ENCODE measurements around the gene DPF3.

DPF3 gene

GRCh38 chr14:72577521-72577920 is 316.4 kb downstream of the DPF3 start:
- H3K4me3 ChIP-seq (replicated peaks; ENCODE audit: low read depth, low read length): no peak overlapping the region
- TF ChIP-seq, protein P1, sequence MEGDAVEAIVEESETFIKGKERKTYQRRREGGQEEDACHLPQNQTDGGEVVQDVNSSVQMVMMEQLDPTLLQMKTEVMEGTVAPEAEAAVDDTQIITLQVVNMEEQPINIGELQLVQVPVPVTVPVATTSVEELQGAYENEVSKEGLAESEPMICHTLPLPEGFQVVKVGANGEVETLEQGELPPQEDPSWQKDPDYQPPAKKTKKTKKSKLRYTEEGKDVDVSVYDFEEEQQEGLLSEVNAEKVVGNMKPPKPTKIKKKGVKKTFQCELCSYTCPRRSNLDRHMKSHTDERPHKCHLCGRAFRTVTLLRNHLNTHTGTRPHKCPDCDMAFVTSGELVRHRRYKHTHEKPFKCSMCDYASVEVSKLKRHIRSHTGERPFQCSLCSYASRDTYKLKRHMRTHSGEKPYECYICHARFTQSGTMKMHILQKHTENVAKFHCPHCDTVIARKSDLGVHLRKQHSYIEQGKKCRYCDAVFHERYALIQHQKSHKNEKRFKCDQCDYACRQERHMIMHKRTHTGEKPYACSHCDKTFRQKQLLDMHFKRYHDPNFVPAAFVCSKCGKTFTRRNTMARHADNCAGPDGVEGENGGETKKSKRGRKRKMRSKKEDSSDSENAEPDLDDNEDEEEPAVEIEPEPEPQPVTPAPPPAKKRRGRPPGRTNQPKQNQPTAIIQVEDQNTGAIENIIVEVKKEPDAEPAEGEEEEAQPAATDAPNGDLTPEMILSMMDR (IDR thresholded peaks at IDR 0.05; ENCODE audit: low read length, missing control alignments): no peak
- no peak for DNase-seq (ENCODE audit: low read depth)

GRCh38 chr14:72576258-72576657 is 317.6 kb downstream of the DPF3 start:
- TF ChIP-seq, protein P1 (IDR thresholded peaks at IDR 0.05; ENCODE audit: low read length, missing control alignments): no peak
- peak; percentile 55 for DNase-seq (ENCODE audit: low read depth)
- no peak overlapping the region for H3K4me3 ChIP-seq (replicated peaks; ENCODE audit: low read depth, low read length)

DNA sequence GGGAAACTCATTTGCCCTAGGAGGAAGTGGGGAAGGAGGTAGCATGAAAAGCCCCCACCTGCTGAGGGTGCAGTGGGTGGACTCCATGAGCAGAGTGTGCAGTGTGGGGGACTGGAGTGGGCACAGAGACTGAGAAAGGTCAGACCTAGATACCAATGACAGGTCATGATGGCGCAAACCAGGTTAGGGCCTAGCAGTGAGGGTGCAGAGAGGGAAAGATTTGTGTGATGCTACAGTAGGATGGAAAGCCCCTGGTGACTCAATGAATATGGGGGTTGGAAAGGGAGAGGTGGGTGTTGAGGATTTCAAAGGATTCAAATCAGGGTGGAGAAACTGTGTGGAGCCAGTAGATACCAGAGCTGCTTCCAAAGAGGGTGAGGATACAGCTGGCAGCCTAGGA is 319.2 kb downstream of the DPF3 start:
- TF ChIP-seq, protein P1 (IDR thresholded peaks at IDR 0.05; ENCODE audit: low read length, missing control alignments): no peak
- DNase-seq (ENCODE audit: low read depth): no peak
- no peak overlapping the region for H3K4me3 ChIP-seq (replicated peaks; ENCODE audit: low read depth, low read length)

GRCh38 chr14:72573725-72574417 is 320.0 kb downstream of the DPF3 start:
- no peak for DNase-seq (ENCODE audit: low read depth)
- TF ChIP-seq, protein P1 (IDR thresholded peaks at IDR 0.05; ENCODE audit: low read length, missing control alignments): no peak
- no peak overlapping the region for H3K4me3 ChIP-seq (replicated peaks; ENCODE audit: low read depth, low read length)

Data from fibroblast of pulmonary artery (primary cell).